ENCODE data around the gene SH3PXD2A. TPM values are rescaled to one million over a fixed set of nuclear protein-coding genes. Genes with fewer than 3 reads are reported as not detected.

SH3PXD2A gene
- total and polyA plus RNA-seq, 9 of the 15 experiments (the other 6 are each of a cell fraction or from before 2014, with no cell fraction given) = 0.41 to 9.3 (median 2.5) TPM

GRCh38 chr10:103772096-103772845 is 83.1 kb downstream of the SH3PXD2A start (continued):
- TF ChIP-seq BRD4 (IDR thresholded peaks at IDR 0.05) (no peak), HDAC2 (IDR thresholded peaks at IDR 0.05) (peak; percentile 71; the same call in 1 of the 2 replicates), FOXJ3 (CRISPR knock-in tag; IDR thresholded peaks at IDR 0.05) (no peak), PPARD (CRISPR knock-in tag; IDR thresholded peaks at IDR 0.05) (no peak), MEF2D (tag; conservative IDR thresholded peaks at IDR 0.05; ENCODE audit: low read depth) (no peak), BCL6 (CRISPR knock-in tag; IDR thresholded peaks at IDR 0.05) (no peak), PHB (CRISPR knock-in tag; IDR thresholded peaks at IDR 0.05) (no peak), MIER1 (IDR thresholded peaks at IDR 0.05; ENCODE audit: low read depth) (no peak), PHF20 (IDR thresholded peaks at IDR 0.05; ENCODE audit: partially characterized antibody) (no peak), ZNF778 (CRISPR knock-in tag; IDR thresholded peaks at IDR 0.05) (no peak), CBX8 (IDR thresholded peaks at IDR 0.05; ENCODE audit: borderline replicate concordance, extremely low read depth, low read depth, low read length, poor library complexity, severe bottlenecking) (no peak), JUN (IDR thresholded peaks at IDR 0.05; ENCODE audit: borderline replicate concordance, low read depth, low read length) (no peak), JUN (CRISPR knock-in tag; IDR thresholded peaks at IDR 0.05; ENCODE audit: borderline replicate concordance) (no peak), SFPQ (IDR thresholded peaks at IDR 0.05; ENCODE audit: low read depth, low read length) (no peak), THAP7 (CRISPR knock-in tag; IDR thresholded peaks at IDR 0.05) (no peak), SAFB (IDR thresholded peaks at IDR 0.05; ENCODE audit: borderline replicate concordance, low read depth, low read length) (no peak), RREB1 (CRISPR knock-in tag; IDR thresholded peaks at IDR 0.05) (no peak), MTA3 (IDR thresholded peaks at IDR 0.05; ENCODE audit: borderline replicate concordance) (peak; percentile 42; the same call in 1 of the 2 replicates), NFRKB (IDR thresholded peaks at IDR 0.05; ENCODE audit: low read depth) (no peak), ZBTB17 (CRISPR knock-in tag; IDR thresholded peaks at IDR 0.05) (peak; percentile 41; the same call in 1 of the 2 replicates)

Measured in K562 (cell line).